NCI-H2196 treated with DMSO at 0.1 percent for 48 hours (cell line): ENCODE measurements around the gene TWIST2.

Experiments
- DNase-seq: peaks from one replicate; lab custom pipeline; 2025; ENCODE audit not compliant: unreplicated experiment; lab: John Stamatoyannopoulos, UW

TWIST2 gene

GRCh38 chr2:238916176-238916874 lies 68.4 kb downstream of the TWIST2 start:
- no peak for DNase-seq

- no peak for DNase-seq
Observed at GRCh38 chr2:238916875-238917590, 69.1 kb downstream of the TWIST2 start.

- DNase-seq, result no peak
Observed at GRCh38 chr2:238919307-238919706, 71.4 kb downstream of the TWIST2 start.

GRCh38 chr2:238920053-238920452 lies 72.2 kb downstream of the TWIST2 start:
- DNase-seq, result no peak

- no peak for DNase-seq
Observed at GRCh38 chr2:238920601-238921001, 72.7 kb downstream of the TWIST2 start.

GRCh38 chr2:238921259-238921658 lies 73.4 kb downstream of the TWIST2 start:
- DNase-seq, result no peak

GRCh38 chr2:238921681-238922319 lies 73.9 kb downstream of the TWIST2 start:
- DNase-seq, result no peak

- DNase-seq, result no peak
Observed at GRCh38 chr2:238922435-238922834, 74.5 kb downstream of the TWIST2 start.

GRCh38 chr2:238924032-238924431 lies 76.1 kb downstream of the TWIST2 start:
- DNase-seq, result no peak

- DNase-seq, result no peak
Observed at GRCh38 chr2:238924796-238925195, 76.9 kb downstream of the TWIST2 start.

GRCh38 chr2:238925281-238925680 lies 77.4 kb downstream of the TWIST2 start:
- no peak for DNase-seq

GRCh38 chr2:238925816-238926521 lies 78.1 kb downstream of the TWIST2 start:
- no peak for DNase-seq

GRCh38 chr2:238926761-238927611 lies 79.1 kb downstream of the TWIST2 start:
- no peak for DNase-seq

- no peak for DNase-seq
Observed at GRCh38 chr2:238927746-238928519, 80.0 kb downstream of the TWIST2 start.

GRCh38 chr2:238928520-238929241 lies 80.8 kb downstream of the TWIST2 start:
- DNase-seq, result no peak

- DNase-seq, result no peak
Observed at GRCh38 chr2:238929242-238930081, 81.6 kb downstream of the TWIST2 start.

GRCh38 chr2:238930216-238930615 lies 82.3 kb downstream of the TWIST2 start:
- DNase-seq, result no peak
